Astrocyte (in vitro differentiated cells and primary cell): ENCODE measurements around the gene PPP1R15B. TPM values are rescaled to one million over a fixed set of nuclear protein-coding genes. Genes with fewer than 3 reads are reported as not detected.

Experiments
- DNase-seq: peaks from one replicate; pipeline ENCODE4 v3.0.0-alpha.2; 2010; ENCODE audit warnings: low read depth
- FAIRE-seq: peaks from 2 replicates; lab custom pipeline; 2011; peaks lifted over from hg19 to GRCh38; lab: Jason Lieb, UNC
- H2AFZ ChIP-seq: 2 replicates; pipeline ENCODE4 v1.6.0; 2012; ENCODE audit warnings: low read depth, low read length, inconsistent platforms
- H3K27ac ChIP-seq: 2 replicates; pipeline ENCODE4 v1.5.1; 2011; ENCODE audit warnings: low read depth, low read length, inconsistent platforms
- H3K27me3 ChIP-seq: 2 replicates; pipeline ENCODE4 v1.6.0; 2011; ENCODE audit warnings: low read length, inconsistent platforms; ENCODE audit not compliant: insufficient read depth
- H3K36me3 ChIP-seq: 2 replicates; pipeline ENCODE4 v1.5.1; 2011; ENCODE audit warnings: low read length, inconsistent platforms; ENCODE audit not compliant: insufficient read depth
- H3K4me1 ChIP-seq: 2 replicates; pipeline ENCODE4 v1.5.1; 2011; ENCODE audit warnings: low read length, inconsistent platforms; ENCODE audit not compliant: insufficient read depth
- H3K4me2 ChIP-seq: 2 replicates; pipeline ENCODE4 v1.6.0; 2012; ENCODE audit warnings: low read length, inconsistent platforms
- H3K4me3 ChIP-seq: 2 replicates; pipeline ENCODE4 v1.5.1; 2011; ENCODE audit warnings: low read depth, mild to moderate bottlenecking, low read length, inconsistent platforms; ENCODE audit not compliant: insufficient read depth
- H3K79me2 ChIP-seq: 2 replicates; pipeline ENCODE4 v1.6.0; 2012; ENCODE audit warnings: mild to moderate bottlenecking, low read length, inconsistent platforms; ENCODE audit not compliant: insufficient read depth
- H3K9ac ChIP-seq: 2 replicates; pipeline ENCODE4 v1.6.0; 2012; ENCODE audit warnings: mild to moderate bottlenecking, low read length, inconsistent platforms
- H3K9me3 ChIP-seq: 2 replicates; pipeline ENCODE4 v1.5.1; 2012; ENCODE audit warnings: low read depth, mild to moderate bottlenecking, low read length, inconsistent platforms; ENCODE audit not compliant: insufficient read depth
- H4K20me1 ChIP-seq: 2 replicates; pipeline ENCODE4 v1.6.0; 2012; ENCODE audit warnings: low read length, inconsistent platforms; ENCODE audit not compliant: insufficient read depth
- H3K27ac Mint-ChIP-seq: one replicate; pipeline ENCODE4 v1.8.0; 2021; ENCODE audit warnings: mild to moderate bottlenecking, mixed read lengths; ENCODE audit not compliant: unreplicated experiment
- H3K27me3 Mint-ChIP-seq: one replicate; pipeline ENCODE4 v1.8.0; 2021; ENCODE audit warnings: low read depth, mixed read lengths; ENCODE audit not compliant: unreplicated experiment
- H3K36me3 Mint-ChIP-seq: one replicate; pipeline ENCODE4 v1.8.0; 2021; ENCODE audit warnings: low read depth, mixed read lengths; ENCODE audit not compliant: unreplicated experiment
- H3K4me1 Mint-ChIP-seq: one replicate; pipeline ENCODE4 v1.8.0; 2021; ENCODE audit warnings: low read depth, mixed read lengths; ENCODE audit not compliant: unreplicated experiment
- H3K4me3 Mint-ChIP-seq: one replicate; pipeline ENCODE4 v1.8.0; 2021; ENCODE audit warnings: mild to moderate bottlenecking, moderate library complexity, mixed read lengths; ENCODE audit not compliant: unreplicated experiment
- H3K9me3 Mint-ChIP-seq: one replicate; pipeline ENCODE4 v1.8.0; 2021; ENCODE audit warnings: mild to moderate bottlenecking, mixed read lengths; ENCODE audit not compliant: unreplicated experiment
- CTCF ChIP-seq: IDR thresholded peaks from 2 replicates; pipeline ENCODE4 v1.5.1; 2011; ENCODE audit warnings: low read depth, mild to moderate bottlenecking, inconsistent platforms, low read length, moderate library complexity; ENCODE audit not compliant: insufficient read depth
- EZH2 ChIP-seq: IDR thresholded peaks from 2 replicates; pipeline ENCODE4 v1.6.1; 2012; ENCODE audit warnings: mild to moderate bottlenecking, low read length, inconsistent platforms; ENCODE audit not compliant: insufficient read depth
- total RNA-seq: library from RNA; stranded (reverse); gene quantifications from 2 replicates; pipeline ENCODE4 v1.2.1, GENCODE V29; 2021

The PPP1R15B gene
- total RNA-seq, 1 donor from 2014 or later = 38.8 TPM

- no peaks in the 10 kb centered on the region for H3K4me1 ChIP-seq
- Mint-ChIP-seq H3K27me3 (peaks cover 5% of the 10 kb centered on the region), H3K4me3 (no peak overlapping the region), H3K36me3 (peaks cover under 1% of the 10 kb centered on the region), H3K4me1 (no peaks in the 10 kb centered on the region), H3K9me3 (no peaks in the 10 kb centered on the region), H3K27ac (no peak overlapping the region)
- no peak overlapping the region for H3K4me2 ChIP-seq
- no peaks in the 10 kb centered on the region for H3K36me3 ChIP-seq
- TF ChIP-seq CTCF (no peak), EZH2 (no peak)
- DNase-seq = peak; percentile 11
- H3K27me3 ChIP-seq = peaks cover 6% of the 10 kb centered on the region
- no peaks in the 10 kb centered on the region for H4K20me1 ChIP-seq
- H3K9me3 ChIP-seq = no peaks in the 10 kb centered on the region
- no peaks in the 10 kb centered on the region for H3K79me2 ChIP-seq
- no peak overlapping the region for H3K27ac ChIP-seq
- H3K9ac ChIP-seq = no peak overlapping the region
- H3K4me3 ChIP-seq = no peak overlapping the region
- H2AFZ ChIP-seq = no peak overlapping the region
- no peak for FAIRE-seq
These were observed 20.7 kb downstream of the PPP1R15B start for GRCh38 chr1:204390751-204391466.

GRCh38 chr1:204385727-204386126 lies 25.9 kb downstream of the PPP1R15B start:
- Mint-ChIP-seq H3K36me3 (no peaks in the 10 kb centered on the region), H3K4me3 (no peak overlapping the region), H3K9me3 (no peaks in the 10 kb centered on the region), H3K27me3 (peaks cover 11% of the 10 kb centered on the region), H3K27ac (no peak overlapping the region), H3K4me1 (no peaks in the 10 kb centered on the region)
- DNase-seq (no peak), FAIRE-seq (no peak)
- no peak for TF ChIP-seq CTCF
- no peak for TF ChIP-seq EZH2
- Histone ChIP-seq H3K36me3 (no peaks in the 10 kb centered on the region), H3K4me2 (no peak overlapping the region), H3K9me3 (no peaks in the 10 kb centered on the region), H3K4me3 (no peak overlapping the region), H4K20me1 (no peaks in the 10 kb centered on the region), H3K9ac (no peak overlapping the region), H3K27ac (no peak overlapping the region), H3K27me3 (peaks cover 20% of the 10 kb centered on the region), H3K79me2 (no peaks in the 10 kb centered on the region), H3K4me1 (no peaks in the 10 kb centered on the region), H2AFZ (no peak overlapping the region)

GRCh38 chr1:204384636-204385352 lies 26.8 kb downstream of the PPP1R15B start:
- Histone ChIP-seq H3K4me1 (no peaks in the 10 kb centered on the region), H3K9ac (no peak overlapping the region), H3K27me3 (peaks cover 29% of the 10 kb centered on the region), H3K36me3 (no peaks in the 10 kb centered on the region), H3K79me2 (no peaks in the 10 kb centered on the region), H3K4me3 (no peak overlapping the region), H2AFZ (no peak overlapping the region), H4K20me1 (no peaks in the 10 kb centered on the region), H3K4me2 (no peak overlapping the region), H3K9me3 (no peaks in the 10 kb centered on the region), H3K27ac (no peak overlapping the region)
- peaks cover 18% of the 10 kb centered on the region for H3K27me3 Mint-ChIP-seq
- FAIRE-seq = no peak
- no peak overlapping the region for H3K4me3 Mint-ChIP-seq
- peak; percentile 20 for DNase-seq
- H3K9me3 Mint-ChIP-seq = no peaks in the 10 kb centered on the region
- H3K36me3 Mint-ChIP-seq = no peaks in the 10 kb centered on the region
- TF ChIP-seq EZH2 = no peak
- no peak for TF ChIP-seq CTCF
- H3K27ac Mint-ChIP-seq = no peak overlapping the region
- no peaks in the 10 kb centered on the region for H3K4me1 Mint-ChIP-seq
